H9 (cell line): ENCODE measurements around the gene PAAF1. TPM values are rescaled to one million over a fixed set of nuclear protein-coding genes. Genes with fewer than 3 reads are reported as not detected.

Source experiments
- DNase-seq: peaks from one replicate; pipeline ENCODE4 v3.0.0-alpha.2; 2017
- H2AFZ ChIP-seq: one replicate; pipeline ENCODE4 v1.6.1; 2013; ENCODE audit warnings: mild to moderate bottlenecking, low read length, control low read depth, moderate library complexity
- H2AK5ac ChIP-seq: 2 replicates; pipeline ENCODE4 v1.6.1; 2013; ENCODE audit warnings: low read length, control low read depth, mixed read lengths; ENCODE audit not compliant: insufficient read length
- H2BK120ac ChIP-seq: one replicate; pipeline ENCODE4 v1.6.1; 2013; ENCODE audit warnings: low read depth, mild to moderate bottlenecking, low read length, control low read depth, inconsistent platforms; ENCODE audit not compliant: poor library complexity, severe bottlenecking
- H2BK12ac ChIP-seq: 2 replicates; pipeline ENCODE4 v1.6.1; 2013; ENCODE audit warnings: low read length, control low read depth, mixed read lengths, low read depth; ENCODE audit not compliant: insufficient read length
- H2BK15ac ChIP-seq: 2 replicates; pipeline ENCODE4 v1.6.1; 2013; ENCODE audit warnings: low read depth, low read length, control low read depth
- H2BK20ac ChIP-seq: one replicate; pipeline ENCODE4 v1.6.1; 2013; ENCODE audit warnings: low read depth, mild to moderate bottlenecking, low read length, control low read depth, inconsistent platforms; ENCODE audit not compliant: poor library complexity, severe bottlenecking
- H2BK5ac ChIP-seq: 2 replicates; pipeline ENCODE4 v1.6.1; 2013; ENCODE audit warnings: low read length, control low read depth, mixed read lengths; ENCODE audit not compliant: insufficient read length
- H3K14ac ChIP-seq: 2 replicates; pipeline ENCODE4 v1.6.1; 2013; ENCODE audit warnings: low read length, control low read depth; ENCODE audit not compliant: insufficient read depth
- H3K18ac ChIP-seq: 2 replicates; pipeline ENCODE4 v1.6.1; 2013; ENCODE audit warnings: low read depth, mild to moderate bottlenecking, mixed read lengths, low read length, control low read depth; ENCODE audit not compliant: insufficient read length
- H3K23ac ChIP-seq: 2 replicates; pipeline ENCODE4 v1.6.1; 2013; ENCODE audit warnings: low read length, control low read depth, mixed read lengths, low read depth; ENCODE audit not compliant: insufficient read length
- H3K23me2 ChIP-seq: 2 replicates; pipeline ENCODE4 v1.6.1; 2013; ENCODE audit warnings: low read depth, mild to moderate bottlenecking, mixed read lengths, low read length, control low read depth; ENCODE audit not compliant: insufficient read length, poor library complexity, severe bottlenecking
- H3K27ac ChIP-seq: 2 replicates; pipeline ENCODE4 v1.5.1; 2013; ENCODE audit warnings: low read length, control low read depth, mixed read lengths, low read depth; ENCODE audit not compliant: insufficient read length
- H3K27me3 ChIP-seq: 2 replicates; pipeline ENCODE4 v1.6.1; 2013; ENCODE audit warnings: low read length, control low read depth, inconsistent platforms; ENCODE audit not compliant: insufficient read depth
- H3K4ac ChIP-seq: 2 replicates; pipeline ENCODE4 v1.6.1; 2013; ENCODE audit warnings: low read depth, mild to moderate bottlenecking, control low read depth, inconsistent platforms, low read length, moderate library complexity
- H3K4me1 ChIP-seq: 2 replicates; pipeline ENCODE4 v1.6.1; 2013; ENCODE audit warnings: low read length, control low read depth, inconsistent platforms; ENCODE audit not compliant: insufficient read depth
- H3K4me2 ChIP-seq: 2 replicates; pipeline ENCODE4 v1.6.1; 2013; ENCODE audit warnings: low read length, control low read depth, mixed read lengths; ENCODE audit not compliant: insufficient read length, insufficient read depth
- H3K56ac ChIP-seq: 2 replicates; pipeline ENCODE4 v1.6.1; 2013; ENCODE audit warnings: low read depth, mild to moderate bottlenecking, mixed read lengths, low read length, control low read depth; ENCODE audit not compliant: insufficient read length
- H3K79me1 ChIP-seq: 2 replicates; pipeline ENCODE4 v1.6.1; 2013; ENCODE audit warnings: low read depth, mild to moderate bottlenecking, moderate library complexity, low read length, control low read depth, inconsistent platforms; ENCODE audit not compliant: insufficient read depth, poor library complexity, severe bottlenecking
- H3K79me2 ChIP-seq: 2 replicates; pipeline ENCODE4 v1.6.1; 2013; ENCODE audit warnings: low read length, control low read depth, inconsistent platforms; ENCODE audit not compliant: insufficient read depth
- H3K9ac ChIP-seq: 2 replicates; pipeline ENCODE4 v1.6.1; 2013; ENCODE audit warnings: low read length, control low read depth, mixed read lengths; ENCODE audit not compliant: insufficient read length; ENCODE audit errors: extremely low read depth
- H3K9me3 ChIP-seq: one replicate; pipeline ENCODE4 v1.6.1; 2013; ENCODE audit warnings: low read depth, low read length, inconsistent platforms; ENCODE audit not compliant: control insufficient read depth
- H3T11ph ChIP-seq: one replicate; pipeline ENCODE4 v1.6.1; 2013; ENCODE audit warnings: mild to moderate bottlenecking, low read length, control low read depth, inconsistent platforms
- H4K20me1 ChIP-seq: one replicate; pipeline ENCODE4 v1.6.1; 2013; ENCODE audit not compliant: control insufficient read depth, insufficient read length, insufficient read depth
- H4K5ac ChIP-seq: 2 replicates; pipeline ENCODE4 v1.6.1; 2013; ENCODE audit warnings: low read depth, mild to moderate bottlenecking, mixed read lengths, low read length, control low read depth; ENCODE audit not compliant: insufficient read length
- H4K8ac ChIP-seq: replicated peaks from 2 replicates; pipeline ENCODE4 v1.6.1; 2013; ENCODE audit warnings: low read length, control low read depth, mixed read lengths, low read depth; ENCODE audit not compliant: insufficient read length
- H4K91ac ChIP-seq: 2 replicates; pipeline ENCODE4 v1.6.1; 2013; ENCODE audit warnings: low read depth, mild to moderate bottlenecking, moderate library complexity, mixed read lengths, low read length, control low read depth; ENCODE audit not compliant: insufficient read length
- H3K27ac Mint-ChIP-seq, 3 experiments: 2 replicates in 2 of 3; 3 replicates in 1 of 3; pipeline ENCODE4 v1.8.0; 2020 to 2021; ENCODE audit warnings: mixed read lengths in 3 of 3, mild to moderate bottlenecking in 1 of 3, moderate library complexity in 1 of 3
- H3K27me3 Mint-ChIP-seq: 2 replicates; pipeline ENCODE4 v1.8.0; 2021; ENCODE audit warnings: low read depth, mild to moderate bottlenecking, moderate library complexity, mixed read lengths
- H3K36me3 Mint-ChIP-seq, 3 experiments: 2 replicates in 2 of 3; 3 replicates in 1 of 3; pipeline ENCODE4 v1.8.0; 2020 to 2021; ENCODE audit warnings: low read depth in 3 of 3, mixed read lengths in 3 of 3; ENCODE audit not compliant: insufficient read depth in 1 of 3
- H3K4me1 Mint-ChIP-seq, 2 experiments: 2 replicates each; pipeline ENCODE4 v1.8.0; 2020; ENCODE audit warnings: mixed read lengths in 2 of 2
- H3K4me3 Mint-ChIP-seq, 2 experiments: 2 replicates in 1 of 2; 3 replicates in 1 of 2; pipeline ENCODE4 v1.8.0; 2020 to 2021; ENCODE audit warnings: mild to moderate bottlenecking in 2 of 2, mixed read lengths in 2 of 2, moderate library complexity in 1 of 2
- H3K9me3 Mint-ChIP-seq, 2 experiments: 2 replicates in 1 of 2; 3 replicates in 1 of 2; pipeline ENCODE4 v1.8.0; 2020; ENCODE audit warnings: mild to moderate bottlenecking in 2 of 2, mixed read lengths in 2 of 2, moderate library complexity in 1 of 2
- WGBS: extraction: QIAGEN DNeasy Blood & Tissue Kit; methylation state at CpG from one replicate; pipeline ENCODE4 v1.1.7; 2013; ENCODE audit warnings: missing lambda C conversion rate, low lambda C conversion rate, mixed read lengths; ENCODE audit not compliant: insufficient read length; ENCODE audit errors: extremely low coverage; 5-methylcytosine and 5-hydroxymethylcytosine counted together
- total RNA-seq: library from RNA; stranded (reverse); gene quantifications from 2 replicates; pipeline ENCODE4 v1.2.1, GENCODE V29; 2021
- TF ChIP-seq, protein P1 (sequence below): fragments of 200-600 bp; sonication (generic); conservative IDR thresholded peaks from 3 replicates; pipeline ENCODE4 v1.8.0; 2021; ENCODE audit warnings: antibody characterized with exemption, mild to moderate bottlenecking

PAAF1 gene
- total RNA-seq, 1 experiment from 2014 or later: 24.3 TPM

DNA sequence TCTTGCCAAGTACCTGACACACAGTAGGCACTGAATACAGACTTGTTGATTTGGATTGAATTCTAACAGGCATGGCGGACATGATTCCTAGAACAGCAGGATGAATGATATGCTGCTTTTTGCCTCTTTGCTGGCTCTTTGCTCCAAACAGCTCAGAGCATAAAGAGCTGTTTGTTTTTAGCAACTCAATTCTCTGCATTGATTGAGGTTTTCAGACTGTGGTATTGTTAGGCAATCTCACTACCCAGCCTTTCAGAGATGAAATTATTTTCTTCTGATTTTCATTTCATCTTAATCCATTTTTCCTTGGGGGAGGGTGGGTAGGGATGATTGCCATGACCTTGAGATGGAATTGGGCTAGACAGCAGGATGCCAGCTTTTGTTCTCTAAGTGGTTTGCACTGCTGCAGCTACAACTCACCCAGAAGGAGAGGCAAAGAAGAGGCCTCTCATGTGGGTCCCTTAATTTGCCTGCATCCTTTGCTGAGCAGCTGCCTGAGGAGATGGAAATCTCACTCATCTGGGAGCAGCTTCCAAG lies 20.7 kb upstream of the PAAF1 start:
- Mint-ChIP-seq H3K27me3 (no peaks in the 10 kb centered on the region), H3K4me3 (no peak overlapping the region), H3K36me3 (peaks cover 0 to 6% (median 2%) of the 10 kb centered on the region in 3 experiments; a peak in 3 of 7 replicates), H3K27ac (peak overlapping the region in 1 of 3 experiments; percentile 77; a peak in 2 of 7 replicates), H3K9me3 (no peaks in the 10 kb centered on the region), H3K4me1 (peaks cover 2 to 13% of the 10 kb centered on the region in 2 experiments)
- no peak overlapping the region for H3K18ac ChIP-seq
- no peak overlapping the region for H3K56ac ChIP-seq
- no peak overlapping the region for H4K5ac ChIP-seq
- no peak overlapping the region for H2AK5ac ChIP-seq
- H4K91ac ChIP-seq: no peak overlapping the region
- no peaks in the 10 kb centered on the region for H3K9me3 ChIP-seq
- no peak overlapping the region for H4K8ac ChIP-seq
- no peak overlapping the region for H3K23ac ChIP-seq
- H2BK20ac ChIP-seq: no peak overlapping the region
- no peaks in the 10 kb centered on the region for H3K23me2 ChIP-seq
- no peak overlapping the region for H3K14ac ChIP-seq
- no peak overlapping the region for H3K9ac ChIP-seq
- H2AFZ ChIP-seq: no peak overlapping the region
- H3K27ac ChIP-seq: no peak overlapping the region
- H3K79me1 ChIP-seq: no peaks in the 10 kb centered on the region
- no peaks in the 10 kb centered on the region for H3K79me2 ChIP-seq
- no peak for DNase-seq
- TF ChIP-seq, protein P1, sequence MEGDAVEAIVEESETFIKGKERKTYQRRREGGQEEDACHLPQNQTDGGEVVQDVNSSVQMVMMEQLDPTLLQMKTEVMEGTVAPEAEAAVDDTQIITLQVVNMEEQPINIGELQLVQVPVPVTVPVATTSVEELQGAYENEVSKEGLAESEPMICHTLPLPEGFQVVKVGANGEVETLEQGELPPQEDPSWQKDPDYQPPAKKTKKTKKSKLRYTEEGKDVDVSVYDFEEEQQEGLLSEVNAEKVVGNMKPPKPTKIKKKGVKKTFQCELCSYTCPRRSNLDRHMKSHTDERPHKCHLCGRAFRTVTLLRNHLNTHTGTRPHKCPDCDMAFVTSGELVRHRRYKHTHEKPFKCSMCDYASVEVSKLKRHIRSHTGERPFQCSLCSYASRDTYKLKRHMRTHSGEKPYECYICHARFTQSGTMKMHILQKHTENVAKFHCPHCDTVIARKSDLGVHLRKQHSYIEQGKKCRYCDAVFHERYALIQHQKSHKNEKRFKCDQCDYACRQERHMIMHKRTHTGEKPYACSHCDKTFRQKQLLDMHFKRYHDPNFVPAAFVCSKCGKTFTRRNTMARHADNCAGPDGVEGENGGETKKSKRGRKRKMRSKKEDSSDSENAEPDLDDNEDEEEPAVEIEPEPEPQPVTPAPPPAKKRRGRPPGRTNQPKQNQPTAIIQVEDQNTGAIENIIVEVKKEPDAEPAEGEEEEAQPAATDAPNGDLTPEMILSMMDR: no peak
- H2BK5ac ChIP-seq: no peak overlapping the region
- no peak overlapping the region for H3K4me2 ChIP-seq
- no peak overlapping the region for H2BK120ac ChIP-seq
- H3T11ph ChIP-seq: no peak overlapping the region
- H2BK15ac ChIP-seq: no peak overlapping the region
- no peaks in the 10 kb centered on the region for H4K20me1 ChIP-seq
- no peaks in the 10 kb centered on the region for H3K27me3 ChIP-seq
- no peak overlapping the region for H3K4ac ChIP-seq
- no peak overlapping the region for H2BK12ac ChIP-seq
- 0 out of 2 replicates have a peak, but pooled peaks cover 3% of the 10 kb centered on the region for H3K4me1 ChIP-seq
- WGBS: no CpG with 5 or more reads among the region's 1 CpG
